Amygdala (tissue), 56 donors: ENCODE results near the gene PODNL1.

Experiments
- DNase-seq, 56 donors: peaks; one replicate each; lab custom pipeline; 2025; lab: John Stamatoyannopoulos, UW

The PODNL1 gene

GRCh38 chr19:13938301-13939064, at the start of gene PODNL1:
Gene PODNL1, minus strand, starts transcription at chr19:13938417. Its CDS starts 236 bp downstream, at chr19:13938181.
- DNase-seq = peak in 1 of 56 donors; percentile 7

GRCh38 chr19:13987101-13987890, 49.1 kb upstream of the PODNL1 start:
- peak in 34 of 56 donors; percentile 7 to 54 (median 34) for DNase-seq

- peak in 47 of 56 donors; percentile 6 to 81 (median 41) for DNase-seq
Measured at GRCh38 chr19:13986348-13986904, 48.2 kb upstream of the PODNL1 start.

DNA sequence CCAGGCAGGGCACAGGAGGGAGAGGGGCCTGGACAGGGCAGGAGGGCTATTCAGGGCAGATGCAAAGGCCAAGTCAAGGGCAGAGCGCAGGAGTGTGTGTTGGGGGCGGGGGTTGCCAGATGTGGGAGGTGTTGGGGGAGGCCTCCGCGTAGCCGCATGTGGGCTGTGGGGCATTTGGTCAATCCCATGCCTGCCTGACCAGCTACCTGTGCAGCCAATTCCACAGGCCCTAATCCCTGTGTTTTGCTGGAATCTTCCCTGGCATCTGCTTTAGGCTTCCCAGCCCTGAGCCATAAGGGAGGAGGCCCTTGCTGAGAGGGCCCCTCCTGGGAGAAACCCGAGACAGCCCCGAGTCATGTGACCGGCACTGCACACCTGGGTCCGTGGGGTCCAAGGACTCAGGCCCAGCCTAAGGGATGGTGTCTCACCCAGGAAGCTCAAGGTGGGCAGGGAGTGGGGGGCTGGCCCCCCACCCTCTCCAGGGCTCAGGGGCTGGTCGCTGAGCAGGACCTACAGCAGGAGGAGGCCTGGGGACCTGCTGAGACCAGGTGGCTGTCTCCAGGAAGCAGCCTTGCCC, 47.6 kb upstream of the PODNL1 start:
- no peak for DNase-seq

DNA sequence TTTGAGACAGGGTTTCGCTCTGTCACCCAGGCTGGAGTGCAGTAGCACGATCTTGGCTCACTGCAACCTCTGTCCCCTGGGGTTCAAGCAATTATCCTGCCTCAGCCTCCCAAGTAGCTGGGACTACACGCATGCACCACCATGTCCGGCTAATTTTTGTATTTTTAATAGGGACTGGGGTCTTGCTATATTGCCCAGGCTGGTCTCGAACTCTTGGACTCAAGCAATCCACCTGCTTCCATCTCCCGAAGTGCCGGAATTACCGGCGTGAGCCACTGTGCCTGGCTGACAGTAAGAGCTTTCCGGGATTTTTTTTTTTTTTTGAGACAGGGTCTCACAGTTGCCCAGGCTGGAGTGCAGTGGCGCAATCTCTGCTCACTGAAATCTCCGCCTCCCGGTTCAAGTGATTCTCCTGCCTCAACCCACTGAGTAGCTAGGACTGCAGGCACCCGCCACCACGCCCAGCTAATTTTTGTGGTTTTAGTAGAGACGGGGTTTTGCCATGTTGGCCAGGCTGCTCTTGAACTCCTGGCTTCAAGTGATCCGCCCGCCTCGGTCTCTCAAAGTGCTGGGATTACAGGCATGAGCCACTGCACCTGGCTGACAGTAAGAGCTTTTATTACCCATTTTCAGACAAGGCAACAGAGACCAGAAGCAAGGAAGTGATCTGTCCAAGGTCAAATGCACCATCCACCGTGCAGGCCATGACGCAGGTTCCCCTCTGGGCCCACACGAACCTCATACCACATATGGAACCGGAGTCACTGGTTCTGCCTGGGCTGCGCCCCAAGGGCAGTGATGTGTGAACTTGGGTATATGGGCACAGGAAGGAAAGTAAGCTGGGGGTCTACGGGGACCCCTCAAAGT, 46.9 kb upstream of the PODNL1 start:
- DNase-seq = no peak

GRCh38 chr19:13984186-13984585, 46.0 kb upstream of the PODNL1 start:
- DNase-seq = no peak

DNA sequence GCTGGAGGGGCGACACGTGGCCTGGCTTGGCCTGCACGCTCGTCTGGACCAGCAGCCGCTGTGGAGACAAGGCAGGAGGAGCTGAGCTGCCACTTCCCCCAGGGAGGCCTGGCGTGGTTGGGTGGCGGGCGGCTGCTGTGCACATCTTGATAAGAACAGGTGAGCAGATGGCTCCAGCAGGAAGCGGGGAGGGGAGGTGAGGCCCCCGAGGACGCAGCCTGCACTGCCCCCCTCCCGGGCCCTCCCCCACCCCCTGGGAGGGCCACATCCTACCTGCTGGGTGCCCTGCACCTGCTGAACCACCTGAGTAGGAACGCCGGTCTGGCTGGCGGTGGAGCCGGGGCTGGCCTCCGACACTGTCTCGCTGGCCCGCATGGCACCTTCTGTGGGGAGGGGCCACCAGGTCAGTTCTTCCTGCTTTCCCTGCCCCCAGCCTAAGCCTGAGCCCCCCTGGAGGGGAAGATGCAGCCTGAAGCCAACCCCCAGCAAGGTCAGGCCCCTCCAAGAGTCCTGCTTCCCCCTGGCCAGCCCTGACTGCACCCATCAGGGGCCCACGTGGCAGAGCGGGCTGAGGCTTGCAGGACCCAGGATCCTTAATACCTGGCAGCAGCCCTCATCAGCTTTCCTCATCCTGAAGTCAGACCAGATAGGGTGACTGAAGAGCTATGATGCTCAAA, 45.1 kb upstream of the PODNL1 start:
- DNase-seq = no peak

DNA sequence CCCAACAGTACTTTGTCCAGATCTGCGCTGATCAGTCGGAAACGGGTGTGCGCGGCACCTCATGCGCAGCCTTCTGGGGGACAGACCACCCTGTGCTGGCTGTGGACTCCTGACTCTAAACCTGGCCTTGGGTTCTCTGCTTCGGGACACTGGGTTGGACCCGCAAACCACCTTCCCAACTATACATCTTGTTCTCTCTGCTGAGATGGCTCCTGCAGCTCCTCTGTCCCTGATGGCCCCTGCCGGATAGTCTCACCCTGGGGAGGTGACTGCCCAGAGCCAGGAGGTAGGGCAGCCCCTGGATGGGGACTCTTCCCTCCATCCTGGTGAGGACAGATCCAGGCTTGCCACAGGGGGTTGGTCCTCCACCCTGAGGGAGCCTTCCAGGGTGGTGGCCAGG, 44.6 kb upstream of the PODNL1 start:
- no peak for DNase-seq

GRCh38 chr19:13981988-13982501, 43.8 kb upstream of the PODNL1 start:
- no peak for DNase-seq

DNA sequence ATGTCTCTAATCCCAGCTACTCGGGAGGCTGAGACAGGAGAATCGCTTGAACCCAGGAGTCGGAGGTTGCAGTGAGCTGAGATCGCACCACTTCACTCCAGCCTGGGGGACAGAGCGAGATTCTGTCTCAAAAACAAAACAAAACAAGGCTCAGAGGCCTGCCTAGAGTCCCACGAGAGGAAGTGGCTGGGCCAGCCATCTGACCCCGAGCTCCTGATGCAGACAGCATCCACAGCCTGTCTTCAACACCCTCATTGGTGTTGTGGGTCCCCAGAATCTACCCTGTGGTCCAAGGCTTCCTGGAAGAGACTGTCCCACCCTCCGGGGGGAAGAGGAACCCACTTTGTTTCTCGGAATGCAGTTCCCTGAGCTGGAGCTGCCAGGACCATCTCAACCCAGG, 43.2 kb upstream of the PODNL1 start:
- no peak for DNase-seq

- DNase-seq = no peak
Measured at GRCh38 chr19:13981021-13981420, 42.8 kb upstream of the PODNL1 start.

DNA sequence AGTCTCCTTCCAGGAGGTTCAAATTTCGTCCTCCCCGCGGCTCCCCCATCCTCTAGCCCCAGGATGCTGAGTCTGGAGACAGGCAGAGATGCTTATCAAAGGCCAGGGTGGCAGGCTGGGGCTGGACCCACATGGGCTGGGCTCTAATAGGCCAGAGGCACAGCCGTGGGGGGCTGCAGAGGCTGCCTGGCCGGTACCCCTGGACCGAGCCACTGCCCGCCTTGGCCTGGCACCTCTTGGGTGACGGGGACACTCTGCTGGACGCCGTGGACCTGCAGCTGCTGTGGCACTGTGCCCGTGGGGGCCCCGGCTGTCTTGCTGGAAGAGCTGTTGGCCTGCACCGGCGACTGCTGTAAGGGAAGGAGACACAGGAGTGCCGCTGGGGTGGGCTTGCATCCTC, 42.1 kb upstream of the PODNL1 start:
- no peak for DNase-seq

DNA sequence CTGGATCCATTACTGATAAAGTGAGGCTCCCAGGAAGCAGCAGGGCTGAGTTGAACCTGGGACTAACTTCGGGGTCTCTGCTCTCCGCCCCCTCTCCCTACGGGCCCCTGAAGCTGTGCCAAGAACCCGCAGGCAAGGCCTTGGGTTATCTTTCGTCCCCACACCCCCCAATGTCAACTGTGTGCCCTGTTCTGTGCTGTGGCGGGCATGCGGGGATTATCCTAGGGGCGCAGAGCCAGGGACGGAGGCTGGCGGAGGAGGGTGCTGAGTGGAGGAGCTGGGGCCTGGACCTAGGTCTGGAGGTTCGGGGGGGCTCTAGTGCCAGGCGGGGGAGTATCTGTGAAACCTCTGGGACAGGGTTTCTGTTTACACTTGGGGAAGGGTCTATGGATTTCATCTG, 41.5 kb upstream of the PODNL1 start:
- no peak for DNase-seq

DNA sequence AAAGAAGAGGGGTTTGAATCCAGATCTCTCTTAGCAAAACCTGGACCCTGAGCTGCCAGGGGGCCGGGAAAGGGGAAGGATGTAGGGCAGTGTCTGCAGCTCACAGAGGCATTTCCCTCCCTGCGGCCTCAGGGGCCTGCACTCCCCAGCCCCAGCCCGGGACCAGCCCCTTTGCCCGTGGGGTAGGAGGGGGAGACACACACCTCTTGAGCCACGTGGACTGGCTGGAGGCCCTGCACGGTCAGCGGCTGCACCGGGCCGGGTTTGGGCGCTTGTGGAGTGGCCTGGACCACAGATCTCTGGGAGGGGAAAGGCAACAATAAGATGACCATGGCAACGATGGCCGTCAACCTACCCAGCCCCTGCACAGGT, 41.0 kb upstream of the PODNL1 start:
- DNase-seq = no peak

DNA sequence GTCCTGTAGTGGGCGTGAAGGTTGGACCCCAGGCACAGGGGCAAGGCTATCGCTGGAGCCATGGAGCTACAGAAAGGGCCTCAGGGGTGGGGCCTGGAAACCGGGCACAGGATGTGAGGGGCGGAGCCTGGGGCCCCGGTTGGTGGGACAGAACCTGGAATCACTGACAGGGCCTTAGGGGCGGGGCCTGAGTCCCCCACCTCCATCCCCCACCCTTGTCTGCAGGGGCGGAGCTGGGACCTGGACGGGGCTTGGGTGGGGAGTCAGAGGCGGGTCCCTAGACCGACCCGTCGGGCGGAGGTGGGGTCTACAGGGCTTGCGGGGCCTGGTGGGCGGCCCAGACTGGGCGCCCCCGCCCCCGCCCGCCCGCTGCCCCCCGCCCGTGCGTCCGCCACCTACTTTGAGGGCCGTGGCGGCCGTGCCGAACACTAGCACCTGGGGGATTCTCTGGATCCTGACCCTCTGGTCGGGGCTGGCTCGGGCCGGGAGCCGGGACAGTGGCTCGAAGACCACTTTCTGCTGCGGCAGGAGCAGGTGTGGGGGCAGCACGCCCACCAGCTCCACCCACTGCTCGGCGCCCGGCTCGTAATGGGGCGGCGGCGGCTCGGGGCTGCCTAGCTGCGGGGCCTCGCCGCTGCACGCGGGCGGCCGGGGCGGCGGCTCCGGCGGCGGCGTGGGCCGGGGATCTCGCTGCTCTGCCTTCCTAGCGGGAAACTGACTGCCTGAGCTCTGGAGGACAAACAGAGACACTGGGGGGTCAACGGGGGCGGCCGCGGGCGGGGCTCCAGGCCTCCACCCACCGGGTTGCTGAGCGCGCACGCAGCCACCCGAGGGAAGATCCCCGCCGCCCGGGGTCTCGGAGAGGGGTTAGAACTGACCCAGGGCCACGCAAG, 40.4 kb upstream of the PODNL1 start:
- peak in 32 of 56 donors; percentile 8 to 61 (median 30) for DNase-seq

GRCh38 chr19:13977803-13978202, 39.6 kb upstream of the PODNL1 start:
- no peak for DNase-seq

DNA sequence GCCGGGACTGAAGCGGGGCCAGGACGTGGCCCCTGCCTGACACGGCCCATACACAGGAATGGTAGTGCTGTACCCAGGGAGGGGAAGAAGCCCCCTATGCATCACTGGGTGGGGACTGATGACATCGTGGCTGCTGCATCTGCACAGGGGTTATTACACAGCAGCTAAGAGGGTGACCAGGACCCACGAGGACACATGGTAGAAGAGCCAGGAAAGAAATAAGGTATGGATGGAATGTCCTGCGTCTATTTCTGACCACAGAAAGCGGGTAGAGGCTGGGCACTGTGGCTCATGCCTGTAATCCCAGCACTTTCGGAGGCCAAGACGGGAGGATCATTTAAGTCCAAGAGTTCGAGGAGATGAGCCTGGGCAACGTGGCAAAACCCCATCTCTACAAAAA, 38.2 kb upstream of the PODNL1 start:
- DNase-seq = no peak

DNA sequence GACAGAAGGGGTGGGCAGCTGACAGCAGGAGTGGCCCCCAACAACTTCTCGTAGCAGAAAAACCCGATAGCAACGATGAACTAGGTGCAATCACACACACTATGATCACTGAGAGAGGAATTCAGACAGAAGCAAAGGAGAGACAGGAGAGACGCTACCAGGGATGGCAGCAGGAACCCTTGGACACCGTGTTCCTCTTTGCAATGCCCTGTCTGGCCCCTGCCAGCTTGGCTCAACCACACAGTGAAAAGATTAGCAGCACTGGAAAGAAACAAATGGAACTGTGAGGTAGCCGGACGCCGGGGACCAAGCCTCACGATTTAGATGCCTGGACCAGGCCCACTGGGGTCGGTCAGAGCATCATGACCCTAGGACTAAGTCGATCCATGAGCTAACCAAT, 37.7 kb upstream of the PODNL1 start:
- no peak for DNase-seq
